NB4 (cell line): ENCODE measurements around the gene TBX2.

Experiments
- MYC ChIP-seq: IDR thresholded peaks from 2 replicates; pipeline ENCODE4 v1.6.1; 2011; ENCODE audit warnings: low read depth, low read length
- POLR2A ChIP-seq: IDR thresholded peaks from 2 replicates; pipeline ENCODE4 v1.6.1; 2011; ENCODE audit warnings: mild to moderate bottlenecking; ENCODE audit not compliant: insufficient read length; ENCODE audit errors: extremely low read depth
- TF ChIP-seq, protein P1 (sequence below): IDR thresholded peaks from 2 replicates; pipeline ENCODE4 v1.6.1; 2011; ENCODE audit warnings: low read depth, low read length
- TF ChIP-seq, protein P2 (sequence below): IDR thresholded peaks from one replicate; pipeline ENCODE4 v1.5.1; 2012; ENCODE audit warnings: low read depth, low read length

GRCh38 chr17:61448042-61448441, 48.4 kb downstream of the TBX2 start:
- TF ChIP-seq, protein P1, sequence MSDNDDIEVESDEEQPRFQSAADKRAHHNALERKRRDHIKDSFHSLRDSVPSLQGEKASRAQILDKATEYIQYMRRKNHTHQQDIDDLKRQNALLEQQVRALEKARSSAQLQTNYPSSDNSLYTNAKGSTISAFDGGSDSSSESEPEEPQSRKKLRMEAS: no peak
- TF ChIP-seq, protein P2, sequence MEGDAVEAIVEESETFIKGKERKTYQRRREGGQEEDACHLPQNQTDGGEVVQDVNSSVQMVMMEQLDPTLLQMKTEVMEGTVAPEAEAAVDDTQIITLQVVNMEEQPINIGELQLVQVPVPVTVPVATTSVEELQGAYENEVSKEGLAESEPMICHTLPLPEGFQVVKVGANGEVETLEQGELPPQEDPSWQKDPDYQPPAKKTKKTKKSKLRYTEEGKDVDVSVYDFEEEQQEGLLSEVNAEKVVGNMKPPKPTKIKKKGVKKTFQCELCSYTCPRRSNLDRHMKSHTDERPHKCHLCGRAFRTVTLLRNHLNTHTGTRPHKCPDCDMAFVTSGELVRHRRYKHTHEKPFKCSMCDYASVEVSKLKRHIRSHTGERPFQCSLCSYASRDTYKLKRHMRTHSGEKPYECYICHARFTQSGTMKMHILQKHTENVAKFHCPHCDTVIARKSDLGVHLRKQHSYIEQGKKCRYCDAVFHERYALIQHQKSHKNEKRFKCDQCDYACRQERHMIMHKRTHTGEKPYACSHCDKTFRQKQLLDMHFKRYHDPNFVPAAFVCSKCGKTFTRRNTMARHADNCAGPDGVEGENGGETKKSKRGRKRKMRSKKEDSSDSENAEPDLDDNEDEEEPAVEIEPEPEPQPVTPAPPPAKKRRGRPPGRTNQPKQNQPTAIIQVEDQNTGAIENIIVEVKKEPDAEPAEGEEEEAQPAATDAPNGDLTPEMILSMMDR: no peak
- TF ChIP-seq POLR2A: no peak
- no peak for TF ChIP-seq MYC
